GM13977 (cell line): ENCODE measurements around the gene NF1.
"Not testable (repeated sequence)": the region's sequence is repeated elsewhere in the genome, so short reads cannot be mapped to it uniquely, and the experiment has no call there.

Source experiments
- DNase-seq: peaks from one replicate; pipeline ENCODE4 v3.0.0; 2012; ENCODE audit warnings: low spot score
- CTCF ChIP-seq: IDR thresholded peaks from 2 replicates; pipeline ENCODE4 v1.5.1; 2012; ENCODE audit warnings: mild to moderate bottlenecking, control low read depth; ENCODE audit not compliant: insufficient read depth; ENCODE audit errors: extremely low read depth, missing control alignments
- in situ Hi-C: fragments of 300-500 bp; cut with MboI; formaldehyde crosslinking; loops from one replicate; pipeline ENCODE4 v1.12.0; 2022; ENCODE audit warnings: low sequenced_read_pairs, low pct_unique_long_range_greater_than_20kb, mixed read lengths, inconsistent platforms; ENCODE audit not compliant: unreplicated experiment

The NF1 gene

GRCh38 chr17:31374503-31374902, 279.7 kb downstream of the NF1 start:
- no peak for DNase-seq
- in situ Hi-C loops, result loop anchor here (10.0 kb wide), 1 partner anchor 360 kb away; no protein-coding TSS in a partner anchor
- no peak for TF ChIP-seq CTCF

- no peak for TF ChIP-seq CTCF
- DNase-seq, result no peak
- in situ Hi-C loops, result loop anchor here (10.0 kb wide), 1 partner anchor 364 kb away; no protein-coding TSS in a partner anchor
These were observed 283.9 kb downstream of the NF1 start for GRCh38 chr17:31378638-31379037.

GRCh38 chr17:31379597-31380205, 284.9 kb downstream of the NF1 start:
- DNase-seq, result no peak
- in situ Hi-C loops, result loop anchor here (10.0 kb wide), 1 partner anchor 365 kb away; no protein-coding TSS in a partner anchor
- no peak for TF ChIP-seq CTCF

- in situ Hi-C loops, result no loop called here
- no peak for TF ChIP-seq CTCF
These were observed 286.4 kb downstream of the NF1 start for GRCh38 chr17:31381165-31381668.

GRCh38 chr17:31382668-31383275, 288.0 kb downstream of the NF1 start:
- in situ Hi-C loops, DNase-seq: not testable (repeated sequence)

More at GRCh38 chr17:31381165-31381668, 286.4 kb downstream of the NF1 start:
- no peak for DNase-seq

GRCh38 chr17:31383488-31383887, 288.7 kb downstream of the NF1 start:
- DNase-seq, in situ Hi-C loops: not testable (repeated sequence)

- DNase-seq, result no peak
- in situ Hi-C loops, result no loop called here
- TF ChIP-seq CTCF, result no peak
These were observed 290.9 kb downstream of the NF1 start for GRCh38 chr17:31385428-31386285.
